NCI-H128 (cell line): ENCODE results near the gene SHROOM4.

Source experiments
- DNase-seq: peaks from one replicate; lab custom pipeline; 2025; ENCODE audit not compliant: unreplicated experiment; lab: John Stamatoyannopoulos, UW

SHROOM4 gene

DNA sequence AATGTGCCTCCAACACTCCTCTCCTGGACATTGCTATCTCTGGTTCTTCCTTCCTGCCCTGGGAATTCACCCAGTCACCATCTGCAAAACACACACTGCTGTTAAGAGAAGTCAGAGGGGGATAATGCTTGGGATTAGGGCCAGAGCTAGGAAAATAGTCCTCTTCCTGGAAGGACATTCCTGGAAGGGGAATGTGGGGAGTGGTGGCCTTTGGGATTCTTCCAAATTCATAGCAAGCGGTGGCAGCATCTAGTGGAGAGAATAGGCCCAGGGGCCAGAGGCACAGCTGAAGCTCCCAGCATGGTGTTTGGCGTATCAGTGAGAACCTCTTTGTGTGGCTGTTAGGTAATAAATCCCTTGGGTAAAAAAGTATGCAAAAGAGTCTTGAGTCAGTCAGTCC is 34.3 kb downstream of the SHROOM4 start:
- no peak for DNase-seq

DNA sequence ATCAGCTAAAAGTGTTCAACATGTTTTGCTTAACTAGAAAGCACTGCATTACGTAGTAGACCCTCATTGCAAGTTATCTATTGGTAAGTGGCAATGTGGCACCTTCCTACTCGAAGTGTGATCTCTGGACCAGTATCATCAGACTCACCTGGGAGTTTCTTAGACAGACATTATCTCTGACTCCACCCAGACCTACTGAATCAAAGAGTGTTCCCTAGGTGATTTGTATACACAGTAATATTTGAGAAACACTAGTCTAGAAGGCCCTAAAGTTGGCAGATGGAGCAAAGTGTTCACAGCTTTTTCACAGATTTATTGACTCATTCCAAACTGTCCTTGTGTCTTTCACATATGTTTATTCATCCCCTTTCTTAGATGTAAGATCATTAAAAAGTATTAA is 35.7 kb downstream of the SHROOM4 start:
- DNase-seq, result no peak

DNA sequence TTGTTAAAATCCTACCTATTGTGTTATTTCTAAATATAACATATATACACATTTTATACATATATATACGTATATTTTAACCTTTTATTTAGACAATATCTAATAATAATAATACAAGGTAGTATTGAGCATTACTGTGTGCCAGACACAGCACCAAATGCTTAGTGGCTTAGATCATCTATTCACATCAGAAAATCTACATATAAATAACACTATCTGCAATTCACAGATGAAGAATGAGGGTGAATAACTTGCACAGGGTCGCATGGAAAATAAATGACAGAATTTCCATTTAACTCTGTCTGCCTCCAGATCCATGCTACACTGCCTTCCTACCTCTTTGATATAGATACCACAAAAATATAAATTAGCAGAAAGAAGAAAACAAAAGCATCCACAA is 37.7 kb downstream of the SHROOM4 start:
- no peak for DNase-seq

DNA sequence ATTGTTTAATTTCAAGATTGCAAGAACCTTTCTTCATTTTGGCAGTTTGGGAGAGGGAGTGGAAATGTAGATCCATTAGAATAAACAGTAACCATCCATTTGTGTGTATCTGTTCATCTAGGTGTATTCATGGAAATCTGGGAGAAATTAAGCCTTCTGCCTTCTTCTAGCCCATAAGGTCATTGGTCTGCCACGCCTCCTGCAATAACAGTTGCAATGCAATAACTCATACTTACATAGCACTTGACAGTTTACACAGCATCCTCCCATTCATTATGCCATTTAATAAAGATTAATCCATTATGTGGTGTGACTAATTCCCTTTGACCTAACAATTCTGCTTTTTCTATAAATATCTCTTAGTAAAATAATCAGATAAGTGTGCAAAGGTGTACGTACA is 42.6 kb downstream of the SHROOM4 start:
- DNase-seq, result no peak

DNA sequence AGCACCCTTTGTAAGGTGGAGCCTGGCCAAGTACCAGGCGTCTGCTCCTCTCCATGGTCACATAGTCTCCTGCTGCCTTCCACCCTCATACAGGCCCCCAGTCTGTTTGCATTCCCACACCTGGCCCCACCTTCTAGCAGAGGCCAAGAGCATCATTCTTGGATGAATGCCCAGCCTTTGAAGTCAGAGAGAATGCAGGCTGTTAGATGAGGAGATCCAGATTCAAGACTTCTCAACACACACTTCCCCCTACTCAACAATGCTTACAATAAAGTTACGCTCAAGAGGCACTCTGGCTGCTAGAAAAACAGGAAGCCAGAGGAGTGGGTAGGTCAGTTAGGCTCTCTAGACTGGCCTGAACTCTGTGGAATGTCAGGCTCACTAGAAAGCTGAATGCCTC is 43.3 kb downstream of the SHROOM4 start:
- DNase-seq, result no peak

DNA sequence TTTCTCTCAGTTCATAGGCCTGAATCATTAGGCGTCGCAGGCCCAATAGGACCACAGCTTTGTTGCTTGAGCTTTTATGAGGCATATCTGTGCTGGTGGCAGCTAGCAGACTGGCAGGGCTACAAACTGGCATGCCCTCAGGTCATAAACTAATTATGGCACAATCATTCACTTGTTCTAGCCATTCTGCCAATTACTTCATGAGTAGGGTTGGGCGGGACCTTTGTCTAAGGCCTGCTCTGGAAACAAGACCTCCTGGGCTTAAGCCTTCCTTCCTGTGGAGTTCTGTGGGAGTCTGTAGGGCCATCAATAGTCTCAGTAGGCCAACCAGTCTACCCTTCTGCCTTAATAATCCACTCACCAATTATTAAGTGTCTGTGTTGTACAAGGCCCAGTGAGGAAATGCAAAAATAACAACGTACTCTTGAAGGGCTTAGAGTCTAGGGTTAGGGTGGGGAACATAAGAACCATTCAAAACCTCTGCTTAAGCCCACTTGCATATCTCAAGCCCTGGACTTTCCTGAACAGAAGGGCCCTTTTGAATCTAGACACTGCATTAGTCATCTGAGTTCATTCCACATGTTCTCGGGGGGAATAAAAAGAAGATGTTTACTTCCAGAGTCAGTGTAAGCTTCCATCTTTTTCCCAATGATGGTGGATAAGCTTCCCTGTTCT is 44.5 kb downstream of the SHROOM4 start:
- DNase-seq, result no peak

- DNase-seq, result no peak
Observed at GRCh38 chrX:50768801-50769200, 45.2 kb downstream of the SHROOM4 start.

DNA sequence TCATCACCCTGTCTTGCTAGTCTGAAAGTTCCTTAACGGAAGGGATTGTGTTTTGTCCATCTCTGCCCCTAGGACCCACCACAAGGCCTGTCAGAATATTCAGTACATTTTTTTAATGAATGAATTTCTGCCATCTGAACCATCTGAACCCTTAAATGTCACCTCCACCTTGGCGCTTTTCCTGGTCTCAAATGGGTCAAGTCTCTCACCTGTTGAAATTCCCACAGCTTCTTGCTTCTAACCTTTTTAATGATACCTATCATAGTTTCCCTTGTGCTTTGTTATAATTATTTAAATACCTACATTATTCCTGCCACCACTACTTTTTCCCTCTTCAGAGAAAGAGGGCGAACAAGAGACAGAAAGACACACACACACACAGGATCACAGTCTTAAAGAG is 48.0 kb downstream of the SHROOM4 start:
- no peak for DNase-seq

DNA sequence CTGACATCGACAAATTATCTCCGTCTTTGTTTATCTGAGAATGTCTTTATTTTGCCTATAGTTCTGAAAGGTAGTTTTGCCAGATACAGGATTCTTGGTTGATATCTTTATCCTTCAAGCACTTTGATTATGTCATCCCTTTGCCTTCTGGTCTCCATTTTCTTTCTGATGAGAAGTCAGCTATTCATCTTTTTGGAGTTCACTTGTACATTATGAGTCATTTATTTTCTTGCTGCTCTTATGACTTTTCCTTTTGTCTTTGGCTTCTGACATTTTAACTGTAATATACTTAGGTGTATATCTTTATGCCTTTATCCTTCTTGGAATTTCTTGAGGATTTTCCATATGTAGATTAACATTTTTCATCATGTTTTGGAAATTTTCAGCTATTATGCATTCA is 51.4 kb downstream of the SHROOM4 start:
- DNase-seq, result no peak

DNA sequence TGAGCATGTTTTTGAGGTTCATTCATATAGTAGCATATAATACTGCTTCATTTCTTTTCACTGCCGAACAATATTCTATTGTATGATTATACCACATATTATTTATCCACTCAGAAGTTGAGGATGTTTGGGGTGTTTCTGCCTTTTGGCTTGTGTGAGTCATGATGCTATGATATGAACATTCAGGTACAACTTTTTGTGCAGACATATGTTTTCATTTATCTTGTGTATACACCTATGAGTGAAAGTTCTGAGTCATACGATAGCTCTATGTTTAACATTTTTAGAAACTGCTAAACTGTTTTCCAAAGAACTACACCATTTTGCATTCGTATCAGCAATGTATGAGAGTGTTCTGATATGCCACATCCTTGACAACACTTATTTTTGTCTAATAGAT is 57.7 kb downstream of the SHROOM4 start:
- DNase-seq, result no peak

DNA sequence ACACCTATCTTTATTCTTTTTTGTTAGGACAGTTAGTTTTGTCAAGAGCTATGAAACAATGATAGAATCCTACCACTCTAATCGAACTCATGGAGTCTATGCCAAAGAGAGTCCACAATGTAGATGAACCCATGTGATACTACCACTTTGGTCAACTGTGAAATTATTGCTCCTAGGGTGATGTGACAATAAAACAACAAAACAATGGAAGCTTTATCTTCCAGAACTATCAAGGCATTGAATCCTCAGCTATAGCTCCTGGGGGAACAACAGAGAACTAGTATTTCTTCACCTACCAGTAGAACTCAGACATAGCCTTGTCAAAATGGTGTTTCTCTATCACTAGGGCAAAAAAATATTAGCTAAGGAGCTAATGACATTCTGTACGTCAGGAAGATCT is 62.9 kb downstream of the SHROOM4 start:
- no peak for DNase-seq

DNA sequence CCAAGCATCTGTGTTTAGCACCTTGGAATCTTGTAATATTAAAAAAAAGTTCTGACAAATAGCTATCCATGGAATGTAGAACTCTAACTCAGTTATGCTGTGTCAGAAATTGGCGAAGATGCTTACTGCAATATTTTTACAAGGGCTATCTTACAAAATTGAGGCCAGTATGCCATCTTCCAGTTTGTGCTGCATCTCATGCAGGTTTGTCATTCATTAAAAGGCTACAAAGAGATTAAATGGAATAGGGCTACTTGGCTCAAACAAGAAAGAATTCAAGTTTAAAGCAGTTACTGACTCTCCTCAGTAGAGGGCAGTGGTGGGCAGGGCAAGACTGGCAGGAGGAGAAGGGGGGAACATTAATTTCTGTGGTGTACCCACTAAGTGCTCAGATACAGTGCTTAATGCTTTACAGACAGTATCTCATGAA is 66.5 kb downstream of the SHROOM4 start:
- no peak for DNase-seq

- no peak for DNase-seq
Observed at GRCh38 chrX:50736656-50737055, 77.3 kb downstream of the SHROOM4 start.

- no peak for DNase-seq
Observed at GRCh38 chrX:50726296-50726695, 87.7 kb downstream of the SHROOM4 start.

- no peak for DNase-seq
Observed at GRCh38 chrX:50725310-50725709, 88.7 kb downstream of the SHROOM4 start.

DNA sequence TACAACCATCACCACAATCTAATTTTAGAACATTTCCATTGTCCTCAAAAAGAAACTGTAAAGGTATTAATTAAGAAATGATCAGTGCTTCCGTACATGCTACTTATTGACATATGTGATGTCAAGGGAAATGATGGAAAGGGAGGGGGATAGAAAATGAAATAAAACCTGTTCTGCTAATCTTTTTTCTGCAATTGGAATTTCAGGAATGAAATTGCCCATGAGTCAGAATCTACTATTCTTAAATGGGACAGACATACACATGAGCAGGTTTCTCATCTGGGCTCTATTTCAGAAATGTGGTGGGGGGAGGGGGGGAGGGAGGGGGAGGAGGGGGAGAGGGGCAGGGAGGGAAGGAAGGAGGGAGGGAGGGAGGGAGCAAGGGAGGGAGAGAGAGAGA is 91.0 kb downstream of the SHROOM4 start:
- DNase-seq, result no peak

- DNase-seq, result no peak
Observed at GRCh38 chrX:50721764-50722521, 92.1 kb downstream of the SHROOM4 start.

- no peak for DNase-seq
Observed at GRCh38 chrX:50719614-50720013, 94.4 kb downstream of the SHROOM4 start.

DNA sequence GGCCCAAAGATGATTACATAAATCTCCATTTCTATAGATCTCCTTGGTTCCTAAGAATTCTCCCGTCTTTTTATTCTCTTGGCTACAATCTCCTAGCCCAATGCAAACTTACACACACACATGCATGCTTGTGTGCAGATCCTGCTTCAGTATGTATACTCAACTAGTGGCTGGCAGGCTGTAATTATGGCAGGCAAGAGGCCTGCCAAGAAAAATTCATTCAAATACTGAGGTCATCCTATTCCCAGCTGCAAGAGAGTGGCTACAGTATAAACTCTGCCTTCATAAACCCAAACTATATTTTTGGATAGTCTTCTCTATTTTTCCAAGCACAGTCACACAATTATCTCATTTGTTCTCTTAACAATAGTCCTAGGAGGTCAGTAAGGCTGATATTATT is 95.2 kb downstream of the SHROOM4 start:
- DNase-seq, result no peak

- DNase-seq, result no peak
Observed at GRCh38 chrX:50716706-50717105, 97.3 kb downstream of the SHROOM4 start.

GRCh38 chrX:50712777-50713176 is 101.2 kb downstream of the SHROOM4 start:
- no peak for DNase-seq

- no peak for DNase-seq
Observed at GRCh38 chrX:50711907-50712306, 102.1 kb downstream of the SHROOM4 start.
